GM19025 (cell line): Measurements from ENCODE around the gene MARK3.

Experiments used
- ATAC-seq: cut with Tn5 transposase; IDR thresholded peaks from one replicate; pipeline ENCODE4 v1.9.1; 2021; ENCODE audit warnings: mild to moderate bottlenecking, low read depth, moderate library complexity; ENCODE audit not compliant: unreplicated experiment

Gene MARK3

DNA sequence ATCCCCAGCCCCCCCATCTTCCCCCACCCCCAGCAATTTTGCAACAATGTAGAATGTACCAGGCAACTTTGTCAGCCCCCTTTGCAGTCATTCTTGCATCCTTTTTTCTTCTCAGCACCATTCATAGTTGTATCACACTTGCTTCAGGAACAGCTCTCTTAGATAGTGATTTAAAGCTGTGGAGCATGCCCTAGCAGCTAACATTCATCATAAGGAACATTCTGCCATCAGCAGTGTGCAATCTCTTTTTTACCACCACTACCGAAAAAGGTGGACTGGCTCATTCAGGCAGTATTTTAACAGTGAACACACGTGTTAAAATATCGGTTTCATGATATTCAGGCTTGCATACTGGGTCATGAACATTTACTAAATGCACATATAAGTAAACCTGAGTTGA is 45.1 kb downstream of the MARK3 start:
- no peak for ATAC-seq

DNA sequence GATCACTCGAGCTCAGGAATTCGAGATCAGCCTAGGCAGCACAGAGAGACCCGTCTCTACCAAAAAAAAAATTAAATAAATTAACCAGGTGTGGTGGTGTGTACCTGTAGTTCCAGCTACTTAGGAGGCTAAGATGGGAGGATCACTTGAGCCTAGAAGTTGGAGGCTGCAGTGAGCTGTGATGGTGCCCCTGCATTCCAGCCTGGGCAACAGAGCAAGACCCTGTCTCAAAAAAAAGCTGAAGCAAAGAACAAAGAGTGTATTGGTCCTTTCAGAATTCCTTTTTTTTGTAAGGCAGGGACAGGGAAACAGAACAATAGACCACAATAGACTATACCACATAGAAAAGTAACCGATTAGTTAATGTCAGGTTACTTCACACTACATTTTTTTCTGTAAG is 47.4 kb downstream of the MARK3 start:
- no peak for ATAC-seq

DNA sequence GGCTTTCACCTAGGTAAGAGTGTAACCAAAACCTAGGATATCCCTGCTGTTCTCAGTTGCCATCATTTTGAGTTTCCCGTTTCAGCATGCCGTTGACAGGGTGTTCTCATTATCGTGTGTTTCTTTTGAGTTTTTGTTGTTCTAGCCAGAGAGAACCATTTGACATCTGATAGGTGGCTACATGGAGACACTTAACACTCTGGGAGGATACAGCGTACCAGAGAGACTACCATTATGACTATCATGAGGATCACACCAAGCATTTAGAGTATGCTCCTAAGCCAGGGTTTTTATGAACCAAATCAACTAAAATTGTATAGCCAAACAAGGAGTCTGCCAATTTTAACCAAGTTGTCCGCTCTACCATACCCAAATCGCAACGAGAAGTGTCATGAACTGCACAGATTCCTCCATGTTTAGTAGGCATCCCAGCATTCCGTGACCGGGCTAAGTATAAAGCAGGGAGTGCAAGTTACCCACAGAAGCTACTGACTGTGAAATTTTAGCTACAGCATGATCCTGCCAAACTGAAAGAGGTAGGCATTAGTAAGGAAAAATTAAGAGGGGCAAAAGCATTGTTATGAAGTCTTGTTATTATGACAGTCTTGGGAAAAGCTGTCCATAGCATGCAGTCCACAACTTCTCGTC is 48.8 kb downstream of the MARK3 start:
- no peak for ATAC-seq

DNA sequence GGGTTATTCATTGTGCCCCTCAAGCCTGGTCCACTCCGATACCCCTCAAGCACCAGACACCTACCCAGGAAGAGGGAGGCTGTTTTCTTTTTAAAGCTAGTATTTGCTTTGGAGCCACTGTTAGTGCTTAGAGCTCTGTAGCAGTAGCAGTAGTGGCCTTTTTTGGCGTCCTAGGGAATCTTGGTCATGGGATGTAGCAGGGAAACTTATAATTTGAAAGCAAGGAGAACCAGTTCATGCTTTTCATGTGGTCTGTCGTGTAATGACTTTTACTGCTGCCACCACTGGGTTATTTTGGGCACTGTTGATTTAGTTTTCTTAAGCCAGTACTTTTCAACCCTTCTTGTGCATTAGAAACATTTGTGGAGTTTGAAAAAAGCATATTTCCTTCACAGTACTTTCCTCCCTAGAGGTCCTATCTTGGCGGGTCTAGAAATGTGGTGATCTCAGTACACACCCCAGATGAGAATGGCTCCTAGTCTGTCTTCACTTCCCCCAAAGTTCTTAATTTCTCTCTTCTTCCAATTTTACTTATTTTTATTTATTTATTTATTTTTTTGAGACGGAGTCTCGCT is 49.7 kb downstream of the MARK3 start:
- no peak for ATAC-seq

DNA sequence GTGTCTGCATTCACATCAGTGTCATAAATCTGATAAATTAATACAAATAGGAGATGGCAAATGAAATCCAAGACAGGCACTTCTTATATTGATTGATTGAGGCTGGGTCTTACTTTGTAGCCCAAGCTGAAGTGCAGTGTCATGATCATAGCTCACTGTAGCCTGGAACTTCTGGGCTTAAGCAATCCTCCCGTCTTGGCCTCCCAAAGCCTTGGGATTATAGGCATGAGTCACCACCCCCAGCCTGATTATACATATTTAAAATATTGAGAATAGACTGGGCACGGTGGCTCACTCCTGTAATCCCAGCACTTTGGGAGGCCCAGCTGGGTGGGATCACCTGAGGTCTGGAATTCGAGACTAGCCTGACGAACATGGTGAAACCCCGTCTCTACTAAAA is 51.3 kb downstream of the MARK3 start:
- no peak for ATAC-seq

DNA sequence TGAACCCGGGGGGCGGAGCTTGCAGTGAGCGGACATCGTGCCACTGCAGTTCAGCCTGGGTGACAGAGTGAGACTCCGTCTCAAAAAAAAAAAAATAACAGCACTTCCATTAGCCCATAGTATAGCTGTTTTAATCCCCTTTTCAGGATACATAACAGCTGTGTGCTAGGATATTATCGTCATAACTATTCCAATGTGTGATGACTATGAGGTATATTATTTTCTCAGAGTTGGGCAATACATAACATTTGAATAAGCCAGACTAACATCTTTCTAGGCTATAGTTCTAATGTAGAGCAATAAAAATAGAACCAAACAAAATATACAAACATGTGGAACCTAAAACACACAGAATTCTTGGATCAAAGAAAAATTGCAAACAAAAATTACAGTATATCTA is 57.1 kb downstream of the MARK3 start:
- ATAC-seq: no peak

DNA sequence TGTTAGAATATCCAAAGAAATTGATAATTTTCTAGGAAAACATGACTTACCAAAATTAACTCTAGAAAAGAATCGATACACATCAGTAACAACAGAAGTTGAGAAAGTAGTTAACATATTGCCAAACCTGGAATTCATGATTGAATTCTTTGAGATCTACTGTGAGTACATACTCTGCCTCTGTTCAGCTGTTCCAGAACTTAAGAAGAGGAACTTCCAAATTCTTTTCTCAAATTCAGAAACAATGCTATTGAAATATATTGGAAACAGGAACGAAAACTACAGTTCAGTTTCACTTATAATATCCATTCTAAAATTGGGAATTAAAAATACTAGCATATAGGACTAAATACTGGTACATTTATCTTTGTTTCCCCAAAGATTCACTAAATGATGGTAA is 57.9 kb downstream of the MARK3 start:
- no peak for ATAC-seq

DNA sequence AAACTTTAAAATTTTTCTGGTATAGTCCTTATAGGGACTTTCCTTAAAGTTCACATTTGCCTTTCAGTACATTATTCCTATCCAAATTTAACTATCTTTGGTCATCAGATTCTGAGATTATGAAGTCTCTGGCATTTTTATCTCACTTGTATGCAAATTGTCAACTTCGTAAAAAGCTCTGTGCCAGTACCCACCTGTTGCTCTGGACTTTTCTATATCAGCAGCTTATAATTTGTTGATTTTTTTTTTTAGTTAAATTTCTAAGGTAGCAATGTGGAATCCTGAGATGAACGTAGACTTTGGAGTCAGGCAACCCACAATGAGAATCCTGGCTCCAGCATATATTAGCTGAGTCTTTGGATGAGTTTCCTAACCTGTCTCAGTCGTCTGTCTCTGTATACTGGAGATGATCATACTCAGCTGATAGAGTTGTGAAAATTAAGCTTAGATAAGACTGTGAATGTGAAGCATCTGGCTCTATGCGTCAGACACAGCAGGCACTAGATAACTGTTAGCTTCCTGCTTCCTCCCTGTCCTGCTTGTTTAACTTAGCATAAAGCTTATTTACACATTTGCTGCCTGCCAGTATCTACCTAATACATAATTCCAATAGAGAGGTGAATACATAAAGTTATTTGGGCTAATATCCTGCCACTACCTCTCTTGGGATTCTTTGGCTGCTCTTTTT is 59.8 kb downstream of the MARK3 start:
- no peak for ATAC-seq

DNA sequence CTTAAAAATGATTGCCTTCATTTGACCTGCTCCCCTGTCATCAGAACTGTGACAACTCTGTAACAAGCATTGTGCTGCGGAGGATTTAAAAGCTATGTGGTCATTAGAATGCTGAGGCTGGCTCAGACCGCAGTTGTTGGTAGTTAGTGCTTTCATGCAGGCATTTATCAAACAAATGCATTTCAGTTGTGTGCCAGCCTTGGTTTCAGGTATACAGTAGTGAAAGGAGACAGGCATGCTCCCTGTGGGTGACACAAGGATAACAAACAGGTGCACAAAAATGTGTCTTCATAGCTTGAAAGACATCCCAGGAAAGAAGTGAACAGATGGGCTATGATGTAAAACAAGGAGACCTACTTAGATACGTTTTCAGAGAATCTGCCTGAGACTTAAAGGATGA is 60.6 kb downstream of the MARK3 start:
- ATAC-seq: no peak

DNA sequence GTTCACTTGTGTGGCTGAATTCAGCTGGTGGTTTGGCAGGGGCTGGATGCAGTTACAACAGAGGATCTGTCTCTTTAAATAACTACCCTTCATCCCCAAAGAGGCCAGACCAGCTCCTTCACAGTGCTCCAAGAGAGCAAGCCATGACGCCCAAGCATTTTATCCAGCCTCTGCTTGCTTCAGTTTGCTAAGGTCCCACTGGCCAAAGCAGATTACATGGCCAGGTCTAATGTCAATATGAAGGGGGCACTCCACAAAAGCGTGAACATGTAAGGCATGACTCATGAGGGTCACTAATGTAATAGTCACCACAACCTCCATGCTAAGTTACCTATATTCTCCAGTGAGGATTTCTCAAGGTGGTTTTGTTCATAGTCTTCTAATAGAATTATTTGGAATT is 62.9 kb downstream of the MARK3 start:
- no peak for ATAC-seq

DNA sequence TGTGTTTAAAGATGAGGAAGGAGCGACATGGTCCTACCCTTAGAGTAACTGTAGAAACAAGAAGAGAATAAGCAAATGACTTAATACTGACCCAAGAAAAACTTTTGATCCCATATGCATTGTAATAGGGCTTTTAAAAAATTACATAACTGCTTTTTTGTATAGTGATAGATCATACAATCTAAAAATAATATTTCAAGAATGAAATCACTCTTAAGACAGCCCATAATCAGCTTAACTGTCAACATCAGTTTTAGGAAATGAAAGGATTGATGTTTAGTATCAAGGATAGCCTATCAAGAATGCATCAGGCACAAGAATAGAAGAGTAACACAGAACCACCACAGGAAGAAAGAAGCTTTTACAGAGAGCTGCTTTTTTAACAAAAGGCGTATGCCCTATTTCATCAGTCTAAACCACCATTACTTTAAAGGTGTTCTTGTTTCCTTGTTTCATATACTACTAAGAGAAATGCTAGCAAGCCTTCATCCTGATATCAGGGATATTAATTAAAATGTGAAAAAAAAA is 64.5 kb downstream of the MARK3 start:
- ATAC-seq: no peak

DNA sequence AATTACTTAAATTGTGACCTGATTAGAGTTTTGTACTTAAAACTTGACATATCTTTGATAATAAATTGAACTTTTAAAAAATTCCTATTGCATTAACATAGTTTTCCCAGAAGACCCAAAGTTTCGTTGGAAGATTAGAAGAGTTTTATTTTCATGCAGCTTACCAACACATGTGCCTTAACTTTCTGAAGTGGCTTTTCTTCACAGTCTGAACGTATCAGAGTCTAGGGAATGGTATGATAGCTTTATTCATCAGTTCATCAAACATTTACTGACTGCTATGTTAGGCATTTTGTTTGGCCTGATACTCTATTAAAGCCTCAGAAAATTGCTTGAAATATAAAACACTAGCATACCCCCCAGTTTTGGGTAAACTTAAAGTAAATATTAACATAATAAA is 65.2 kb downstream of the MARK3 start:
- no peak for ATAC-seq

DNA sequence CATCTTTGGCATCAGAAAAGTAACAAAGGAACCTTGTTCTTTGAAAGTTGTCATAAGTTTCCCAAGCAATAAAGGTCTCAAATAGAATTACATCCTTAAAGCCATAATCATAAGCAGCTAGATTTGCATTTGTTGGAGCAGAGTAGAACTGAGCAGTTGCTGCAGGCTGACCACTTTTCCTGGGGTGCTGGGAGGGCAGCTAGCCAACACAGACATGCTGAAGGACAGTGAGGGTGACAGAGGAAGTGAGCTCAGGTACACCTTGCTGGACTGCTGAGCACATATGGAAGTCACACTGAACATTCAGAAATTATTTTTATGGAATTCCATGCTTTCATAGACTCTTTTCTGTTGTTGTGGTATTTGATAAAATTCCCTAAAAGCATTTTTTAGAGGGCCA is 66.2 kb downstream of the MARK3 start:
- no peak for ATAC-seq

DNA sequence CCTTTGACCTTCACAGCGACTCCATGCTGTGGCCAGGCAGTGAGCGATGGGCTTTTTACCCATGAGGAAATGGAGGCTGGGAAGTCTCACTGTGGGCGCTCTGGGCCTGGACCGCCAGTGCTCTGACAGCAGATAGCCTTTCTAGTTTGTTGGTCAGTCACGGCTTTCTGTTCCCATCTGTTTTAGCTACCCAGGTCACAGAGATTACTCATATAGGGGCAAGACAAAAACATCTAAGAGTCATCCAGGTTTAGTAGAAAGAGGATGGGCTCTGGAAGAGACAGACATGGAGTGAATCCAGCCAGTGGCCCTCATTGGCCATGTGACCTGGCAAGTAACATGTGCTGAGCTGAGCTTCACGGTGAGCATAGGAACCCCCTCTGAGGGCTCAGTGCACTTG is 68.6 kb downstream of the MARK3 start:
- no peak for ATAC-seq

DNA sequence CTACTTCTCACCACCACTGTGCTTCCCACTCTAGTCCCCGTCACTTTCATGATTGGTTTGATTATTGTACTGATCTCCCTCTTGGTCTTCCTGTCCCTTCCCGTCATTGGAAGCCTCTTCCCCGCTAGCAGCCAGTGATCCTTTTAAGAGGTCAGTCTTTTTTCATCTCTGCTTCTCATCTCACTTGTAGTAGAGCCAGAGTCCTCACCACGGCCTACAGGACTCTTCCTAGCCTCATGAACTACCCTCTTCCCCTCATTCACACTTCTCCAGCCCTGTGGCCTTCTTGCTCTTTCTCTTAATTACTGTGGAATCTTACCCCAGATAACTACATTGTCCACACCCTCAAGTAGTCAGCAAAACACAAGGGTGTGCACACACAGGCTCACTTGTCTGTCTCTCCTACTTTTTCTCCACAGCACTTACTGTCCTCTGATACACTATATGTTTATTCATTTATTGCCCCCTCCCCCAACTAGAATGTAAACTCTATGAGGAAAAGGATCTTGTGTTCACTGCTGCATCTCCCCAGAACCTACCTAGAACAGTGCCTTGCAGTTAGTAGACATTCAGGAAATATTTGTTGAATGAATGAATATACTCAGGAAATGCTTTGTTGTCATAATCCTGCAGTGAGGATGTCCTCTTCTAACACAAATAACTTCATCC is 71.1 kb downstream of the MARK3 start:
- no peak for ATAC-seq

DNA sequence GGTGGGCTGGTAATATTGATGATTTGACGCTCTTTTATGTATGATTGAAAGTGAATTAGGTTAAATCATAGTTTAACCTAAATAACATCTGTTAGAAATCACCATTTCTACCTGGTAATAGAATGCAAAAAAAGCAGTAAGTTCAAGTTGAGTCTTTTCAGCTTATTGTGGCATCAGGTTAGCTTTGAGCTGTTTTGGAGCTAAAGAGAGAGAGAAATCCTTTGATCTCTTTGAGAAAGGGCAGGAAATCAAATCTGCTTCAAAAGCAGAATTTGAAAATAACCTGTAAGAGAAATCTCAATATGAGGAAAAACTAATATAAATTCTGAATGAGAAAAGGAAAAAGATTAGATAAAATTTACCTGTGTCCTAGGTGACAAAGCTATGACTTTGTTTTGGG is 75.2 kb downstream of the MARK3 start:
- no peak for ATAC-seq

DNA sequence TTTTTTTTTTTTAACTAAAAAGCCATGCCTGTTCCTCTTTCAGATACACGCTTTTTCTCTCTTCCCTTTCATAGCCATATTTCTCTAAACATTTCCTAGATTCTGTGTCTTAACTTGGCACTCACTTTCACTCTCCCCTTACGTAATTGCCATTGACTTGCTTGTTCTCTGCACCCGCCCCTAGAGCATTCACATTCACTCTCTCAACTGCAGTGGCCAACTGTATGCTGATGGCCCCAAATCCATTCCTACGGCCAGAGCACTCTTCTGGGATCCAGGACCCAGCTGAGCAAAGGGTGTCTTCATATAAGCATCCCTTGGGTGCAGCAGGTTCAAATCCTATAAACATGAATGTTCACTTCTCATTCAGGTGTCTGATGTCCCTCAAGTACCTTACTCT is 77.9 kb downstream of the MARK3 start:
- ATAC-seq: no peak

DNA sequence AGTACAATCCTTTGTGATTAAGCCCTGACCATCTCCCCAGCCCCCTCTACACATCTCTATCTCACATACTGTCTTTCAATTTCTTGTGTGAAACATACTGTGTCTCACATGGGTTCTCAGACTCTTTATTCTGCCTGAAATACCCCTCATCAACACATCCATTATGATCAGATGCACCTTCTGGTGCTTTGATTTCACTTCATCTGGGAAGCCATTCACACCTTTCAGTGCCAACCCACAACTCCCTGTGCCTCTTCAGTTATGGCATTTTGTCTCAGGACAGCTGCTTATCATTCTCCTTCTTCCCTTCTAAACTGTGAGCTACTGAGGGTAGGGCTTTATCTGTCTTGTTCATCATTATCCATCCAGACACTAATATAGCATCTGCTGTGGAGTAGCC is 78.6 kb downstream of the MARK3 start:
- no peak for ATAC-seq

DNA sequence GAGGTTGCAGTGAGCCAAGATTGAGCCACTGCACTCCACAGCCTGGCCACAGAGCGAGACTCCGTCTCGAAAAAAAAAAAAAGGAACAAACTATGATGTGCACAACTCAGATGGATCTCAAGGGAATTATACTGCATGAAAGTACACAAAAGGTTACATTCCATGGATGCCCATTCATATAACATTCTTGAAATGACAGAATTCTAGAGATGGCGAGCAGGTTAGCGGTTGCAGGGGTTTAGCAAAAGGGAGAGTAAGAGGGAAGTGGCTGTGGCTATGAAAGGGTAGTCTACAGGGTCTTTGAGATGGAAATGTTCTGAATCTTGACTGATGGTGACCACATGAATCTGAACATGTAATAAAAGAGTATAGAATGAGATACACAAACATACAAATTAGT is 87.7 kb downstream of the MARK3 start:
- ATAC-seq: no peak

DNA sequence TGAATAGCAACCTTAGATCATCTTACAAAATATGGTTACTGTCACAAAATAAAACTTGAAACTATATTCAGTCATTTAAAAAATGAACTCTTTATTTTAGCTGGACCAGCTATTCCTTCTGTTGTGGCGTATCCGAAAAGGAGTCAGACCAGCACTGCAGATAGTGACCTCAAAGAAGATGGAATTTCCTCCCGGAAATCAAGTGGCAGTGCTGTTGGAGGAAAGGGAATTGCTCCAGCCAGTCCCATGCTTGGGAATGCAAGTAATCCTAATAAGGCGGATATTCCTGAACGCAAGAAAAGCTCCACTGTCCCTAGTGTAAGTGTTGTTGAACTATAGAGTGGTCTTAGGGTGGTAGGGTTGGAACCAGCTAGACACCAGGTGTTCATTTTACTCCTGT is 89.7 kb downstream of the MARK3 start:
- no peak for ATAC-seq

DNA sequence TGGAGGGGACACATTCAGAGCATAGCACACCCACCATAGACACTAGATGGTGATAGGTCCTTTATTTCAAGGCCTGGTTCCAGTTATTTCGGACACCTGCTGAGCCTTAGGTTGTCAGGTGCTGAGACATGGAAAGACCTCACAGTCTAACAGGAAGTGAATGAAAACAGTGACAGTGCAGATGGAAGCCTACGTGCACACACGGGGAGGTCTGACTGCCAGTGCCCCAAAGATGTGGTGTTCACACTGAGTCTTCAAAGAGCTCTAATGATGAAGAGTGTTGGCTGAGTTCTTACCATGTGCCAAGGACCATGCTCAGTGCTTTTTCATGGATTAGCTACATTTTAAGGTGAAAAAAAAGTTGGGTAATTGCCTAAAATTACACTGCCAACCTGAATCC is 90.8 kb downstream of the MARK3 start:
- no peak for ATAC-seq

DNA sequence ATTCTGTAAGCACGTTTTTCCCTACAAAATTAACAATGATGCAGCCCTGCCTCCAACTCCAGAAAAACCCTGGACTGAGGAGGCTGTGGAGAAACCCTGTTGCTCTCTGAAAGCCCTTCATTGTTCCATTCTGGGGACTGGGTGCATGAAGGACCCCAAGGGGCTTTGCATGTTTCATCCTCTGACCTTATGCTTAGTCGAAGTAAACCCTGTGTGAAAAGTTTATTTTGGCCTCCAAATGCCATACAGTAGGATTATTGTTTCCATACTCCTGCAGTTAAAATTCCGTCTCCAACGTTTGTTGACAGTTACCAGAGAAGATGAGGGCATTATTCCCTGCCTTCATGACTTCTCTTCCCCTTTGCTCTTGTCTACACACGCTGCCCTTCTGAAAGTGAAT is 91.4 kb downstream of the MARK3 start:
- no peak for ATAC-seq
